GM15510 (cell line): ENCODE measurements around the gene NIFK.

Experiments
- POLR2A ChIP-seq: IDR thresholded peaks from 3 replicates; pipeline ENCODE4 v1.6.1; 2011; ENCODE audit warnings: borderline replicate concordance; ENCODE audit not compliant: insufficient read length; ENCODE audit errors: extremely low read depth

The NIFK gene

DNA sequence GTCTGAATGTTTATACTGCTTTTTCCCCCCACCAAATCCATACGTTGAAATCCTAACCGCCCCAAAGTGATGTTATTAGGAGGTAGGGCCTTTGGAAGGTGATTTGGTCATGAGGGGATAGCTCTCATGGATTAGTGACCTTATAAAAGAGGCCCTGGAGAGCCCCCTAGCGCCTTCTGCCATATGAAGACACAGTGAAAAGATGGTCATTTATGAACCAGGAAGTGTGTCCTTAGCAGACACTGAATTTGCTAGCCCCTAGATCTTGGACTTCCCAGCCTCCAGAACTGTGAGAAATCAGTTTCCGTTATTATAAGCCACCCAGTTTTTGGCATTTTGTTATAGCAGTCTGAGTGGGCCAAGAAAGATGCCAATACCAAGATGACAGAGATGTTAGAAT is 11.5 kb upstream of the NIFK start:
- no peak for TF ChIP-seq POLR2A

DNA sequence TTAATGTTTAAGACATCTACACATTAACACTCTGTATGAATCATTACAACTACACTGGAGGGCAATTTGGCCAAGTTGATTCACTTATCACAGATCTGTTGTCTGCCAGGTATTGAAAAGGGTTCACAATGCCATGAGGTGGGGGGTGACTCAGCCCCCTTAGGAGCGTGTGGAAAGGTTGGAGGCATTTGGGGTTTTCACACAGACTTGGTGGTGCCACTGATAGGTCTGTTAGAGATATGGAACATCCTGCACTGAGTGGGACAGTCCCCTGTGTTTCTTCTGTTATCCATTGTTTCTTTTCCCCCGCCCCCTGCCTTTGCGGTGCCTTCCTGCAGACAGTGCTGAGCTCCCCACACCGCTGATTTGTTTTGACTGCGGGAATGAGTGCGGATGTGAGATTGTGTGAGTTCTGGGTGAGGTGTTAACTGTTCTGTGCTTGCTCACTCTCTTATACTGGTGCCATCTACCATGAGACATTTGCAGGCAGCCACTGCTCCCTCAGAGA is 9.4 kb upstream of the NIFK start:
- no peak for TF ChIP-seq POLR2A

DNA sequence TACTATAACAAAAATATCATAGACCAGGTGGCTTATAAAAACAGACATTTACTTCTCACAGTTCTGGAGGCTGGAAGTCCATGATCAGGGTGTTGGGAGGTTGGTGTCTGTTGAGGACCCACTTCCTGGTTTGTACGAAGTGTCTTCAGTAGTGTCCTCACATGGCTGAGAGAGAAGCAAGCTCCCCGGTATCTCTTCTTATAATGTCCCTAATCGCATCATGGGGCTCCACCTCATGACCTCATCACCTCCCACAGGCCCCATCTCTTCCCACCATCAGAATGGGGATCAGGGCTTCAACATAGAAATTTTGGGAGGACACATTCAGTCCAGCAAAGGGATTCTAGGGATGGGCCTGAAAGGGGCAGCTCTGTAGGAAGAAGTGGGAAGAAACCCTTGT is 4.8 kb upstream of the NIFK start:
- TF ChIP-seq POLR2A, result no peak

DNA sequence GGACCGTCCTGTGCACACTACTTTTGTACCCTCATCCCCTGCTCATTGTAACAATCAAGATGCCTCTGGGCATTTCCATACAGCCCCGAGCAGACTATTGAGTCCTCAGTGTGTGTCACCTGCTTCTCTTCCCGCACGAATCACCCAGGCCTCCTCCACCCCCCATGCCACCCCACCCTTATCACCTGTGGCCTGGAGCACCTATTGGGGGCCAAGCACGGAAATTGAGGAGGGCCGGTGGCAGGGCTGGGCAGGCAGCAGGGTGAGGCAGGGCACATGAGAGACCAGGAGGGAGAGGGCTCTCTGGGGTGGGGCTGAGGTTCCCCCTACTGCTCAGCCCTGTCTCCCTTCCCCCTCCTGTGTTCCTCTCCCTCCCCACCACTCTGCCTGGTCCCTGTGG is 4.3 kb upstream of the NIFK start:
- no peak for TF ChIP-seq POLR2A

DNA sequence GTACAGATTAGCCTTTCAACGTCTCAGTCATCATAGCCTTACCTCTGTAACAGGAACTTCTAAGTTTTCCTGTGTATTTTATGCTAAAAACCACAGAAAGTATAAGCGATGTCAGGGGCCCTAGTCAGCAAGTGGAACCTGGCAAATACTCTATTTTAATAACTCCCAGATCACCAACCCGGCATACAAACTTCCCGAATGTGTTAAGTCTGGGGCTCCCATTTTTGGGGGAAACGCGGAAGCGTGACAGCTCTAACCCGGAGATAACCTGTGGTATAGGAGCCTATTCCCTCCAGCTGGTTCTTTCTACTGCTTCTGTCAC is 574 bp downstream of the NIFK start:
- TF ChIP-seq POLR2A, result no peak

DNA sequence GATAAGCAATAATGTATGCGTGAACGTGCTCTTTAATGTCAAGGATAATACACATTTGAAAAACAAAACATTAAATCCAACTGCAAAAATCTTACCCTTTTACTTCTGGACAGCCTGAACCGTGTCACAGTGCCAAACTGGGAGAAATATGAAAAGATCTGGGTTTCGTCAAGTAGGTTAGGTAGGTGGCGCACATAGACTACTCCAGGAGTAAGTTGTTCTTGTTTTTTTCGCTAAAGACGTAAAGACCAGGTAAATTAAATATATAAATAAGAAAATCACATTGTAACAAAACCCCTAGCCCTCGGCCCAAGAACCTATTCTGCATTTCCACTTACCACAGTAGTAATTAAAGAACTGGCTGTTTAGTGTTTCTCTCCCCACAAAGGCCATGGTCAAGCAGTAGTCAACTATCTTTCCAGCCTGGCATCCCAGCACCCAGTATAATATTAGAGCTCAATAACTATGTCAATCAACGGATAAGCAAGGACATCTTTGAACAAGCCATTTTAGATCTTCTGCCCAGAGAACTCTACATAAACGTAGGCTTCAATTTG is 1.1 kb downstream of the NIFK start:
- no peak for TF ChIP-seq POLR2A

DNA sequence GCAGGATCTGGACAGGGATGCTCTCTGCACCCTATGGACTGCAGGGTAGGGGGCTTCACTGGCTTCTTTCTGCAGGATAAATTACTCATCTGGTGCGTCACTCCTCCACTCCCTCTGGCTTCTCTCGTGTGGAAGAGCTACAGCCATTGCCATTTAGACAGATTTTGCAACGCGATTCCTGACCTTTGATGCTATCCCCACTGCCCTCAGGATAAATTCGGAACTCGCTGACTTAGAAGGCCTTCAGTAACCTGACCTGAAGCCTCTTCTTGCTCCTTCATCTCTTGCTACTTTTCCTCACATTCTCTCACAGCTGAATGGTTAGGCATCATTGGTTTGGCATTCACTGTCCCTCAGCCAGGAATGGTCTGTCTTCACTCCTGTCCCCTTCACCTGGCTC is 5.3 kb downstream of the NIFK start:
- no peak for TF ChIP-seq POLR2A

DNA sequence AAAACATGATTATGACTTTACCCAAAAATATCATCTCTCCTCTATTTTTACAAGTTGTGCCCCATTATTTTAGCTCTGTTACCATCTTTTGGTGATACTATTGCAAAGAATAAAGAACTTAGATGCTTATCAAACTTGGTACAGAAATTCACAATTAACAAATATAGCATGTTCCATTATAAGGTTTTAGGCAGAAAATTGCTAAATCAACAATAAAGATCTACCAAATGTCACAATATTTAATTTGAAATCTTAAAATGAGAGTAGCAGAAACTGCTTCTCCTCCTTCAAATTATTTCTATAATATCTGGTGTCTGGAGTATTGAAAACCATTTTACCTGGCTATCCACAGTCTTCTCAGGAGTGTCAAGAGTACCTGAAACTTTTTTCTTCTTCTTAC is 8.7 kb downstream of the NIFK start:
- no peak for TF ChIP-seq POLR2A

DNA sequence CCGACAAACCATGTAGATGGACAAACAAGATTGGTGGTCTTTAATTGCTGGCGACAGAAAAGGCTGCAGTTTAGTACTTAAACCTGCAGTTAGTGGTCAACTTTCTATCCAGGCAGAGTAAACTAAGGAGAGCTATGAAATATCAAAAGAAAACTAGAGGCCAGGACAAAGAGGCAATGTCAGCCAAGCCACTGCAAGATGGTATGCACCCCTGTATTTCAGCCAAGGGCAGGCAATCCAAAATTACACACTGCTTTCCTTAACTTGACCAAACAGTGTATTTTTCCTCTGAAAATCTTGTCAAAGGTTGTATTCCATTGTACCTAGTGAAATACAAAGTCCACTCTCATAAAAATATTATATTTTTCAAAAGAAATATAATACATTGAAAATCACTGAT is 9.3 kb downstream of the NIFK start:
- no peak for TF ChIP-seq POLR2A

DNA sequence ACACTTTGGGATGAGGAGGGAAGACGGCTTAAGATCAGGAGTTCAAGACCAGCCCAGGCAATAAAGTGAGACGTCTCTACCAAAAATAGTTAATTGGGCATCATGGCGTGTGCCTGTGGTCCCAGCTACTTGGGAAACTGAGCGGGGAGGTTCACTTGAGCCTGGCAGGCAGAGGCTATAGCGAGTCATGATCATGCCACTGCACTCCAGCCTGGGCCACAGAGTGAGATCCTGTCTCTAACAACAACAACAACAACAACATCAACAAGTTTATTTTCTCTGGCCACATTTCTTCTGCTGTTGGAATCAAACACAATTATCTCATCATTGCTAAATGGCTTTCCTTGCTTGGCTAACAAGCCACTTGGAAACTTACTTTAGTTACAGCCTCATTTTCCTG is 13.4 kb downstream of the NIFK start:
- no peak for TF ChIP-seq POLR2A

DNA sequence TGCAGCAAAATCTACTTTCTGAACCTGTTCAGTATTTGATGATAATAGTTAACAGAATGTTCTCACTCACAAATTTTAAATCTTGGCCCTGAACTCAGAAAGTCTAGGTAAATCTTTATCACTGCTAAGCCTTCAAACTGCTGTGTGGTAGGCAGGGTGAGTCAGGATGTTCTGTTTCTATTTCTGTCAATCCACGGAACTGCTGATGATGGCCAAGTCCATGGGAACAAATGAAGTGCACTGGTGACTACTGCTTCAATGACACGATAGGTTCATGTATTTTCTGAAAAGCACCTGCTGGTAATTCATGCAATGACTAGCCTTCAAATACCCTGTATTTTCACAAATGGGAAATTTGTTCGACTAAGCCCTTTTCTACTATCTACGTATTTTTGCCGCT is 14.2 kb downstream of the NIFK start:
- no peak for TF ChIP-seq POLR2A

DNA sequence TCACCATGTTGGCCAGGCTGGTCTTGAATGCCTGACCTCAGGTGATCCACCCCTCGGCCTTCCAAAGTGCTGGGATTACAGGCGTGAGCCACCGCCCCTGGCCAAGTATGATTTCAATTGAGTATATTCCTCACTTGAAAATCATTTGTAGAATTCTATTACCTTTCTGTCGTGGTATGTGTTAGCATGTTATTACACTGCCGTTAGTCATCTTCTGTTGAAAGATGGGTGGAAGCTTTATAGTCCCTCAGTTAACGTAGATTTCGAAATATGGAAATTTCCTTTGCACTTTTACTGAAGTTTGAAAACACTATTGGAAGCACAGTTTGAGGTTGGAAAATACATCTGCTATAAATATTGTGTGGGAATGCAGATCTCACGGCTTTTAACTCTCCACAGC is 14.7 kb downstream of the NIFK start:
- TF ChIP-seq POLR2A, result no peak

DNA sequence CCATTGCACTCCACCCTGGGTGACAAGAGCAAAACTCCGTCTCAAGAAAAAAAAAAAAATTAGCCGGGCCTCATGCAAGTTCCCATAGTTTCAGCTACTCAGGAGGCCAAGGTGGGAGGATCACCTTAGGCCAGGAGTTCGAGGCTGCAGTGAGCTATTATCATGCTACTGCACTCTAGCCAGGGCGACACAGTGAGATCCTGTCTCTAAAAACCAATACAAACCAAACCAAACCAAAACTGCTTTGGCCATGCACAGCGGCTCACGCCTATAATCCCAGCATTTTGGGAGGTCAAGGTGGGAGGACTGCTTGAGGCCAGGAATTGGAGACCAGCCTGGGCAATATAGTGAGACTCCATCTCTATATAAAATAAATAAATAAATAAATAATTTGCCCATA is 19.1 kb downstream of the NIFK start:
- no peak for TF ChIP-seq POLR2A

DNA sequence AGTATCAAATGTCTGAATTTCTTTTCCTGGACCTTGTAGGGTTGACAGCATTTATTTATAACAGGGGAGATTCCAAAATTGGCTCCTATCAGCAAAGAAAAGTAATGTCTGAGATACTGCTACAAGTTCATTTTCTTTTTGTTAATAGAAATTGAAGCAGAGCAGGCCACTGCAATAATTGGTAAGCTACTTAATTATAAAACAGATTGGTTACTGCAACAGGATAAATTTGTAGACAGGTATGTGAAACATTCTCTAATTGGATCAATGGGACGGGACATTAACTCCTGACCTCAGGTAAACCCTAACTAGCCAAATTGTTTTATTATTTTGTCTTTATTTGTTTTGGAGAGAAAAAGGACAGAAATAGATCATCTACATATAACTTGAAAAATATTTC is 20.5 kb downstream of the NIFK start:
- no peak for TF ChIP-seq POLR2A

DNA sequence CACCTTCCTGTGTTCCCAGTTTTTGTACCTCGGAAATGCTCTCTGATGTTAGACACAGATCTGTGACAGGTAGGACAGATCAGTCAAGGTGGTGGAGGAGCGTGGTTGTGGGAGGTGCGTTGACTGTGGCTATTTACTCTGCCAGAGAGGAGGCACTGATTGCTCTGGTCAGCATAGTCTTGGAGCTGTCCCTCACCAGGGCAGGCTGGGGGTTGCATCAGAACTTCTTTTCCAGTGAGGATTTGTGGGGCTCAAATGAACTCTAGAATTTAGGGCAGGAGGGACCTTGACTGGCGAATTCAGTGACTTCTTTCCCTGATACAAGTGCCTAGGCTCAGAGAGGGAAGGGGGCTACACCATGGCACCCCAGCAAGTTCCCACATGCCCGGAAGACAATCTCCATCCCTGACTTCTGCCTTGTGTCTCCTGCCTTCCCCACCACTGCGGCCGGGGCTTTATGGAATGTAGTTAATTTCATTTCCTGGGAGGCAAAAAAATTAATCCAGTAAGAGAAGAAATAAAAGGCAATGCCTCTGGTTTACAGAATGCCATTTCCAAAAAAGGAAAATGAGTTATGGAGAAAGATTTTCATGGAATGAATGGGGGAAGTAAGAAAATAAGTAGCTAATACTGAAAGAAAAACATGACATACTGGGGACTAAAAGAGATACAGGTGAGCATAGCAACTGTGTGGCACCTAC is 26.1 kb downstream of the NIFK start:
- no peak for TF ChIP-seq POLR2A

DNA sequence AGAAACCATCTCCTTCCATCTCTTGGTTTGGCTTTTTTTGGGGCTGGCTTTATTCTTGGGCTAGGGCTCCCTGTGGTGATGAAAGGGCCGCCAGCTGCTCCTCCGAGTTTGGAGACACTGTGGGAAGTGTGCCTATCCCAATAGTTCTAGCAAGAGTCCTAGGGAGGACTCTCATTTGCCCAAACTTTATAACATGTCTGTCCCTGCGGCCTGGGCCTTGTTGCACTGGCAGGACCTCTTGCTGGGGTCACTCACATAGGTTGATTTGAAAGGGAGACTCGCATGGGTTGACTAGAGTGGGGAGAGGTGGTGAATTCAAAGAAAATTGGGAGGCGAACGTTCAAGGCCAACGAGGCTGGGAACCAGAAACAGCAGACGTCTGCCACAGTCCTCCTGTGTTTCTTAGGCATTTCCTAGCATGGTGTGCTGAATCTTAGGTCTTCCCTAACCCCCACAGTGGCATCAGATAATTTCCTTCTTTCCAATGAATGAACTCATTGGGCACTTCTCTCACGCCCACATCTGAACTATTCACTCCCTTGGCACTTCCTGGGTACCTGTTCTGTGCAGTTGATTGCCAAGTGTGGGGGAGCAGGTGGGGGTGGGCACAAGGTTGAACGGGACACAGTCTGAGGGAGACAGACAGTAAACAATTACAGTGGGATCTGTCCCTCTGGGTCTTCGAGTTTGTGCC is 26.8 kb downstream of the NIFK start:
- TF ChIP-seq POLR2A, result no peak
